ENCODE data around the gene DLG1.

The DLG1 gene

GRCh38 chr3:197298945-197299854 lies 788 bp upstream of the DLG1 start:
- DNase-seq (ENCODE audit: low read depth): no peak
- TF ChIP-seq CTCF (IDR thresholded peaks at IDR 0.05; ENCODE audit: low read depth, low read length, missing control alignments): no peak
- peak overlapping the region; percentile 96 for H3K4me3 ChIP-seq (ENCODE audit: low read depth, low read length)

- peak overlapping the region; percentile 96 for H3K4me3 ChIP-seq (ENCODE audit: low read depth, low read length)
- DNase-seq (ENCODE audit: low read depth): peak; percentile 65
- no peak for TF ChIP-seq CTCF (IDR thresholded peaks at IDR 0.05; ENCODE audit: low read depth, low read length, missing control alignments)
These were observed 704 bp downstream of the DLG1 start for GRCh38 chr3:197297476-197298340.

DNA sequence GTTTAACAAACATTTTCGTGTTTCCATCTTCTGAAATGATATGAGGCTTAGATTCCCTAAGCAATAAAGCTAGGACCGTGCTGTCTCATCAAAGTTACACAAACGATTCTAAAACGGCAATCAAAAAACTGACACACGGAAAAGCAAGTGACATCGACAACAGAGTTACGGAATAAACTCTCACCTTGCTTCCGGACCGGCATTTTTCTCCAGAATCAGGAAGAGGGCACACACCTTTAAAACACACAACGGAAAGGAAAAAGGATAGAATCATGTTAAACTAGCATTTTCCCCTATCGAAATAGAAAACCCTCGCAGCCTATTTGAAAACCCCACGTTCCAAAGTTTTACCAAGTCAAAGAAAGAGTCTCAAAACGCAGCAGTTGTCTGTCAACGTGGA lies 1.4 kb downstream of the DLG1 start:
- no peak for DNase-seq (ENCODE audit: low read depth)
- peak overlapping the region; percentile 96 for H3K4me3 ChIP-seq (ENCODE audit: low read depth, low read length)
- no peak for TF ChIP-seq CTCF (IDR thresholded peaks at IDR 0.05; ENCODE audit: low read depth, low read length, missing control alignments)

DNA sequence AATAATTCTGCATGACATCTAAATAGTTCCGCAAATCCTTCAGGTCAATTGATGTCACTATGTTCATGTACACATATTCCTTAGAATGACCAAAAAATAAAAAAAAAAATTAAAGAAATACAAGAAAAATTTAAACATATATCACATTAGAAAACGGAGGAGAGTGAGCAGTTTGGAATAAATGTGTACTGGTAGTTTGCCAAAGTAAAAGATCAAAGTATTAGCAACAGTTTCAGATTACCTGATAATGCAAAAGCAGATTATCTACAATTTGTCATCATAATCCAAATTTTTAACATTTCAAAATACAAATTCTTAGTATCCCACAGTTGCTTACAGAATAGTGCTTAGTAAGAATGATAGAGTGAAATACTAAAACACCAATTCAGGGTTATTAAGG lies 1.9 kb downstream of the DLG1 start:
- no peak for TF ChIP-seq CTCF (IDR thresholded peaks at IDR 0.05; ENCODE audit: low read depth, low read length, missing control alignments)
- peak overlapping the region; percentile 96; the same call in 1 of the 2 replicates for H3K4me3 ChIP-seq (ENCODE audit: low read depth, low read length)

GRCh38 chr3:197295871-197296270 lies 2.5 kb downstream of the DLG1 start:
- no peak for TF ChIP-seq CTCF (IDR thresholded peaks at IDR 0.05; ENCODE audit: low read depth, low read length, missing control alignments)
- no peak for DNase-seq (ENCODE audit: low read depth)
- no peak overlapping the region; the same call in 1 of the 2 replicates for H3K4me3 ChIP-seq (ENCODE audit: low read depth, low read length)

More for the DNA sequence above, 1.9 kb downstream of the DLG1 start:
- no peak for DNase-seq (ENCODE audit: low read depth)

- DNase-seq (ENCODE audit: low read depth): no peak
- no peak for TF ChIP-seq CTCF (IDR thresholded peaks at IDR 0.05; ENCODE audit: low read depth, low read length, missing control alignments)
- no peak overlapping the region for H3K4me3 ChIP-seq (ENCODE audit: low read depth, low read length)
These were observed 4.7 kb downstream of the DLG1 start for GRCh38 chr3:197293605-197294237.

Data from GM12864 (cell line).